CD4-positive, alpha-beta T cell treated with Interleukin-2 at 100 ng/mL for 4 hours (primary cell): ENCODE results near the gene PPM1H.

Experiments used
- DNase-seq: peaks from one replicate; pipeline ENCODE4 v3.0.0-alpha.2; 2020; ENCODE audit warnings: low spot score

The PPM1H gene

DNA sequence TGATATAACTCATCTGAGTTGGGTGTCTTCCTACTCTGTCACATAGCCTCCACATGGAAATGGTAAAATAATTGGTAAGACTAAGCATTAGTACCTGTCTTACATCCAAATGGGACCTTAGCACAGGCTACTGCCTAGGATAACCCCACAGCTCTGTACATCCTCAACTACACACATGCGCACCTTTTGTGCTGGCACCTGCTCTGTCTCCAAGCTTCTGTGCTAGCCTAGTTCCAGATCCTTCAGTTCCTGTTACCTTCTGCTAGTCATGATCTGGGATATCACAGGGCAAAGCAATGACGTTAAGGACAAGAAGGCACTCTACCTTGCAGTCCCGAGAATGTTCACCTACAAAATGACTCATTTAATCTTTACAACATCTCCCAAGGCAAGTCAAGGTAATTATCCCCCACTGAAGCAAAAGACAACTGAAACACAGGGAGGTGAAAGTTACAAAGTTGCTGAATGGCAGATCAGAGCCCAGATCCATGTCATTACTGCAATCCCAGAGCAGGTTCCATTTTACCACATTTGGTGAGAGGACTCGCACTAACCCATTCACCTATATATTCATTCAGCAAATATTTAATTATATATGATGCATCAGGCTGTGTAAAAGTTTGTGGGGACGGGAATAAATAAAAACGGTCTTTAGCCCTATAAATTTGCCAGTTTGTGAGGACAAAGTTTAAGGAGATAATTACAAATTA lies 61.7 kb downstream of the PPM1H start:
- DNase-seq, result no peak

DNA sequence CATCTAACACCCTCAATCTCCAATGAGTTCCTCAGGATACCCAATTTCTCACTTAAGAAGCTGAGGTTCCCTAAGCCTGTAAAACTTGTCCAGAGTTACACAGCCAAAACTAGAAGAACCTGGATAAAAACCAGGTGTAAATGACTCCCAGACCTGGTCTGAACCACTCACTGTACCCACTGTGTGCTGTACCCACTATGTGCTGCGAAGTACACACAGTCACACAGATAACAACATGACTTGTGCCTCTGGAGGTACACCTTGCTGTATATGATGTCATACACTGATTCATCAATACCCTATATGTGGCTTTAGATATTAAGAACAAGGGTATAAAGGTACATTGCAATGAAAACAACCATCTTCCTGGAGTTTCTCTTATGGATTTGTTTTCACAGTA lies 66.1 kb downstream of the PPM1H start:
- no peak for DNase-seq

DNA sequence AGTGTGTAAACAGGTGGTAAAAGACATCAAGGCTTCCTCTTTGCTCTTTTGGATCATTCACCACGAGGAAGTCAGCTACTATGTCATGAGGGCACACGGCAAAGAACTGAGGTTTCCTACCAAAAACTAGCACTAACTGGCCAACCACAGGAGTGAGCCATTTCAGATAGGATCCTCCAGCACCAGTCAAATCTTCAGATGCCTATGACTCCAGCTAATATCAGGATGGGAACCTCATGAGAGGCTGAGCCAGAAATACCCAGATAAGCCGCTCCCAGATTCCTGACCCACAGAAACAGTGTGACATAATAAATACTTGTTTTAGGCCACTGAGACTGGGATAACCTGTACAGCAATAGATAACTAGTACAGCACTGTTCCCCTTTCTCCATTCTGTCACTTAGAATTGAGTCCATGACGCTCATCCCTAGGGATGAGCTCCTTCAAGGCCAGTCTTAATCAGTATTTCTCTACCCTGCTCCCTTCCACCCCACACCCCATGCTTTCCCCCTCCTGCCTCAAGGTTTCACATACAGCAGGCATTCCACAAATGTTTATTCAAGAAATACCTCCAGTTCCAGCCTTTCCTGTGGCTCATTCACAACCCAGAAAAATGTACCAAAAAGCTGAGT lies 68.4 kb downstream of the PPM1H start:
- no peak for DNase-seq

DNA sequence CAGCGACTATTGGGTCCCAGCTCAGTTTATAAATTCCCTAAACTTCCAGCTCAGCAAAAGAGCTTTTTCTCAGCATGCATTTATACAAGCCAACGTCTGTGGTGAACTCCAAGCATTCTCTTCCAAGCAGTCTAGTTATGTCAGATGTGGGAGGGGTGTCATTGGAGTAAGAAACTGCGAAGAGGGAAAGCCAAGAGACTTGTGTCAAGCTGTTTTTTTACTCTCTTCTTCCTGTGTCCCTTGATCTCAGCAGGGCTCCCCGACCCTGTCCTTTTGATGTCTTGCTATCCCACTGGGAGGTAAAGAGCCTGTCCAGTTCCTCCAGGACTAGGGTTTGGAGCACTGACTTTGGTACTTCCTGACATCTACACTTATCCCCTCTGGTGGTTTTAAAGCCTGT lies 69.0 kb downstream of the PPM1H start:
- DNase-seq, result no peak

DNA sequence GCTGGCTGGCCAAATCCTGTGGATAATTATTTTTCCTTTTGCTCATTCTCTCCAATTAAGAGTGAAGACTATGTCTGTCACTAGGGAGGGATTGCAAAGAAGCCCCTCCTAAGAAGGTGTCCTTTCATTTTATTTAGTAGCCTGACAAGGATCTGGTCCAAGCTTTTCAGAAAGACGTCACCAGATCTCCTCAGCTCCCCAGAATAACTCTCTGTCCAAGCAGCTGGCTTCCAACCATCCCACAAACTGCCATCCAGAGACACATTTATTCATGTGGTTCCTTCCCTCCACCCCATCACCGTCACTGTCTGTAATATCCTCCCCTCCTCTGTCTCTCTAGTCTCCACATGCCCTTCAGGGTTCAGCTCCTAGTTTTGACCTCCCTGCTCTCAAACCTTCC lies 69.9 kb downstream of the PPM1H start:
- no peak for DNase-seq

DNA sequence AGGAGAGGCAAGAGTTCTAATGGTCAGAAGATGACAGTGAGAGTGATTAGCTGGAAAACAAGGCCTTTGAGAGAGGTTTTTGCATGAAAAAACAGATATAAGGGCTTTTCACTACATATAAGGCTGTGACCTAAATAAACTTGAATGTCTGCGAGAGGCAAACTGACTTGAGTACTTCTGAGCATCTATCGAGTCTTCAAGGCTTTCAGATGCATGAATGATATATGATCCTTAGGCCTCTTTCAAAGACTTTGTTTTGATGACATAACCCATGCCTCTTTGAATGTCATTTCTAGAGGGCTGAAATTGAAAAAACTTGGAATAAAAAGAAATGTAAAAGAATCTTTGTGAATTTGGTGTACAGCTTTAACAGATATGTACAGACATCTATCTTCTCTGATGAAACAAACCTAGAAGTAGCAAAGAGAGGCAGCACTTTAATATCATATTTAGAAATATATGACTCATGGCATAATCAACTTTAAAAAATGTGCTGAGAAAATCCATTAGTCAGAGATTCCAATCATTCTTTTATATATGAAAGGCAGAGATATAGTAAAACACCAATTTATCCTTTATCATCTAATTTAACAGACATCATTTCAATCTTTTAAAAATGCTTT lies 72.6 kb downstream of the PPM1H start:
- no peak for DNase-seq

DNA sequence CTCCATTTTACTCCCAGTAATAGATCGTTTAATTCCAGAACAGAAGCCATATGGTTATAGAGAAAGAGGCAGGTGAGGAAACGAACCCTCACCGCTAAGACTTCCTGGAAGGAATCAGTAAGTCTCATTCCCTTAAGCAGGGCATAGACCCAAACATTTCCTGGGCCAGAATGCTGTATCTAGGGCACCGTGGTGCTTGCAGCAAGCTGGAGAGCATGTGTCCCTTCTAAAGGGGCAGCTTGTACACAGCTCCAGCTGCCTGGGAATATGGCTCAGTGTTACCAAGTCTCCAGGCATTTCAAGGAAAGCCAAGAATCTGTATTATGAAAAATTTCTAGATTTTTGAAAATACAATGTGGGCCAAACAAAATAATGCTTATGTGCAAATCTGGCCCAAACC lies 73.4 kb downstream of the PPM1H start:
- no peak for DNase-seq

DNA sequence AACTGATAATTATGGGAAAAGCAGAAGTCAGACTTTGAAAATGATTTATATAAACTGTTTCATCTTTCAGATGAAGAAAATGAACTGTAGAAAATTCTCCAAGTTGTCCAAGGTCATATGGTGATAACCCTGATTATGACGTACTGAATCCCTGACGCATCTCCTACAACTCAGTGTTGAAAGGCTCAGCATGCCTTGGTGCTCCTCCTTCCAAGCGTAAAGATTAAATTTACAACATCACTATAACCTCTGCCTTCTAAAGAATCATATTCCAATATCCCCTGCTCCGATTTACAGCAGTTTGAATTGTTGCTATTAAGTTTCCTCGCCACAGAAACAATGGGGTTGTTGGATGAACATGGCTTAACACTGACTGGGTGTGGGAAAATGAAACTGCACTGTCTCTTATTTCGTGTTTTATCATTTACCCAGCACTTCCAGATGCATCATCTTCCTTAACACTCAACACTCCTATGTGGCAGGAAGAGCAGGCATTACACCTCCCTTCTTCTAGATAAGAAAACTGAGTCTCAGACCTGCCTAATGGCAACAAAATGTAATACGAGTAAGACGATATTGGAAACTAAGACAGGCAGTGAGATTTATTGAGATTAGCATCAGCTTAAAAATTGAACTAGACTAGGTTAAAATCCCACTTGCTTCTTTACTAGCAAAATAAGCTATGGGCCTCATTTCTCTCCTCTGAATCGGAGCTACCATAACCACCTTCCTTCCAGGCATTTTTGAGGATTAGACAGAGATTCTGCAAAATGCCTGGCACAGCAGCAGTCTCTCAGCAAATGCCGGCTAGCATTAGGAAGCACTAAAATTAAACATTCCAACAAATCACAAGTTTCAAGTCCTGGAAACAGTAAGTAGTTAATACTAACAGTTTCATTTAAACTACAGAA lies 74.2 kb downstream of the PPM1H start:
- no peak for DNase-seq

DNA sequence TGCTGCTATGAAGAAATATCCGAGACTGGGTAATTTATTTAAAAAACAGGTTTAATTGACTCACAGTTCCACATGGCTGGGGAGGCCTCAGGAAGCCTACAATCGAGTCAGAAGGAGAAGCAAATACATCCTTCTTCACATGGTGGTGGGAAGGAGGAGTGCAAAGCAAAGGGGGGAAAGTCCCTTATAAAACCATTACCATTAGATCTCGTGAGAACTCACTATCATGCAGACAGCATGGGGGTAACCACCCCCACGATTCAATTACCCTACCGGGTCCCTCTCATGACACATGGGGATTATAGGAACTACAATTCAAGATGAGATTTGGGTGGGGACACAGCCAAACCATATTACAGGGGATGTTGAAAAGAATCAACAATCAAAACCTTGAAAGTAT lies 74.9 kb downstream of the PPM1H start:
- DNase-seq, result no peak

DNA sequence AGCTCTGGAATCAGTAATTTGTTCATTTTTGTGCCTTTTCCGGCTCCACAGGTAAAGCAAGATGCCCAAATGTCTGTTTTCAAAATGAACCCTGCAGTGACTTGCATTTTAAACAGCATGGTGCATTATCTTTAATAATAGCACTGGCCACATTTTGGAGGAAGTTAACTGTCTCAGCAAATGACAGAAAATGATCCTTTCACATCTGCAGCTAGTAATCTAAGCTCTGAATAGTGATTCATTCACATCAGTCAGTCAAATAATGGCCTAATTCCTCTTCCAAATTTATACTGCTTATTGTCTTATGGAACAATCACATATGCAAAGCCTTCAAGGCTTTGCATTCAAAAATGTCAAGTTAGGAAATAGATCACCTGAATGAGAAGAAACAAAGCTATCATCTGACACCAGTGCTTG lies 75.6 kb downstream of the PPM1H start:
- no peak for DNase-seq

DNA sequence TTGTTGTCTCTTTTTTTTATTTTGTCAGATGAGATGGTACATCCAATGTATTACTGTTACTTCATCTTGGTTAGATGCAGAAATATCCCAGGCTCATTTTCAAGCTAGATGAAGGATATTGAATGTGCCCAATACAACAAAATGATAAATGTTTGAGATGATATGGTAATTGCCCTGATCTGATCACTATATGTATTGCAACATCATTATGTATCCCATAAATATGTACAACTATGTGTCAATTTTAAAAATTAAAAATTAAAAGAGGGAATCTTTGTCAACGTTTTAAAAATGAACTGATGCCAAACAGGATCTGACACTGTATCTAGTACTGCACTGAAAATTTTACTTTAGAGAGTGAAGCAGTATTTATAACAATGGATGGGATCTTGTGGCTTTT lies 78.5 kb downstream of the PPM1H start:
- no peak for DNase-seq

DNA sequence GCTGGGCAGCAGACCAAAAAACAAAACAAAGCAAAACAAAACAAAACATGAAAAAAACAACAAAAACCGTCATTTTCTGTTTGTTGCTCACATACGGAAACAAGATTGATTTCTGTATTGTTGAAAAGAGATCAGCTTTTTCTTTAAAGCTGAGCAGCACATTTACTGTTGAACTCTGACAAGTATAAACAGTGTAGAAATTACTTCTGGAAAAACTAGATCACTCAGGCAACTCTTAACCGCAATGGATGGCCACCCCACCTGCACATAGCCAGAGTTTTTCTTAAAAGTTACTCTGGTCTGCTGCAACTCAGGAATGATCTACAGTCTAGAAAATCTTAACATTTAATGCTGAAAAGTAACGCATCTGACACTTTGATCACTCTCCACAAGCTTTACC lies 80.9 kb downstream of the PPM1H start:
- no peak for DNase-seq

DNA sequence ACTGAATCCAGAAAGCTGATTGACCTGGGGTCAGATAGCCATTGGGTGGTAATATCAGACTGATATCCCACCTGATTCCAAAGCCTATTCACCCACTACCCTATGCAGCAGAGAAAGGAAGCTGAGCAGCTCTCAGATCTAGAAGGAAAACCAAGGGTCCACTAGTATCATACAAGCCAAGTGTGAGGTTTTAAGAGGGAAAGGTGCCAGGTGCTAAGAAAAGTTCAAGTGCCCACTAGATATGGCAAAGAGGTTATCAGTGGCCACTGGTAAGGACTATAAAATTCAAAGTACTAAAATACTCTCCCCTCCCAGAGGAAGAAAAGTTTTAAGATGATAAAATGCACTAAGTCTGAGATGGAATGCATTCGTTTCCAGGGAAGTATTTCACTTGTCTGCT lies 85.6 kb downstream of the PPM1H start:
- no peak for DNase-seq

DNA sequence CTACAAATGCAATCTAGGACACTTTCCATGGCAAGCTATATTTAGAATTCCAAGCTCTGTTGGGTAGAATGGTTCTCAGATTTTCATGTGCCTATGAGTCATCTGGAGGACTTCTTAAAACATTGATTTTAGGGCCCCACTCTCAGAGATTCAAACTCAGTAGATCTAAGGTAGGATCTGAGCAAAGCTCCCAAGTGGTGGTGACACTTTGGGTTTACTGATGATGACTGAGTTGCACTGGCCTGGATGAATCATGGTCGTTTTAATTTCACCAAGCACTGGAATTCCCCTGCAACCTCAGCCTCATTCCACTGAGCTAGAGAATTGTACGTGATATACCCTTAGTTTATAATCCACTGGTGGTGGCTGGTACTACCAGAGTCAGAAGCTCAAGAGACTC lies 86.5 kb downstream of the PPM1H start:
- no peak for DNase-seq

DNA sequence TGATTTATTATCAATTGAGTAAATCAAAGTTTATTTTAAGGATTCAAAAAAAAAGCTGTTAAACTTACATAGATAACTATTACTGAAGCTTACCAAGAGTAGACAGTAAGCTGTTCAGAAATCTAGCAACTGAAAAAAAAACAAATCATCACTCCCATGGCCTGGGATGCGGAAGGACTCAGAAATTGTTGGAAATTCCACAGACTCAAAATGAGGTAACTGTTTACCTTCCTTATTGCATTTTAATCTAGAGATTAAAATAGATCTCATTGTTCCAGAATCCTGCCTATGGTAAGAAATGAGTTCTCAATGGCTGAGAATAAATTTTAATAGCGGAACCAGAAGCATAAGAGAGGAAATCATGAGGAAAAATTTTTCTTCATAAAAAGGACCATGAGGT lies 87.2 kb downstream of the PPM1H start:
- DNase-seq, result no peak

DNA sequence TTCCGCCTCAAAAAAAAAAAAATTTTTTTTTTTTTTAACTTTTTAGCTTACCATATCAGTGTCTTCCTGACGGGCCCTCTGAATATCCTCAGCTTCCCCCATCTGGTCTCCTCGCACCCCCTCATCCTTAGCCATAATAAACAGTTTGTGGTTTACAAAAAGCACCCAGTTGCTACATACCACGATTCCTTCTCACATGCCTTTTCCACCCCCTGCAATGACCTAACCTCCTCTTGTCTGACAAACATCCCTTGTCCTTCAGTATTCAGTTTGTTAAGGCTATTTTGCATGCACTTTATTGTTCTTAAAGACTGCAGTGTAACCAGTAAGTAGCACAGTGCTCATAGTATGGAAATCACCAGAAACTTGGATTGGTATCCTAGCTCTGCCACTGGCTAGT lies 88.5 kb downstream of the PPM1H start:
- DNase-seq, result no peak

DNA sequence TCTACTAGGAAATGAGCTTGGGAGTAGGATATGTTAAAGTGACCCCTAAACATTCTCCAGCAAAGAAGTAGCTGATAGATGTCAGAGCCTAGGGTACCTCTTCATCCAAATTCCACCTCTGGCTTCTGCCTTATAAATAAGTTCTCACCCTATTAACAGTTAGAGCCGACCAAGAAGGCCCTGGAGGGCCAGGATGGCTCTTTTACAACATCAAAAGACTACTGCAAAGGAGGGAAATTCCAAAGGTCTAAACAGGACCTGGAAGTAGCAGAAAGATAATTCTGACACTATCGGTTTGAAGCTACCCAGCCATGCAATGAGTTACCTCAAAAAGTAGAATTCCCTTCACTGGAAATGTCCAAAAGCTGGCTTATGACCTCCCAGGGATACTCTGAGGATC lies 90.0 kb downstream of the PPM1H start:
- DNase-seq, result no peak

DNA sequence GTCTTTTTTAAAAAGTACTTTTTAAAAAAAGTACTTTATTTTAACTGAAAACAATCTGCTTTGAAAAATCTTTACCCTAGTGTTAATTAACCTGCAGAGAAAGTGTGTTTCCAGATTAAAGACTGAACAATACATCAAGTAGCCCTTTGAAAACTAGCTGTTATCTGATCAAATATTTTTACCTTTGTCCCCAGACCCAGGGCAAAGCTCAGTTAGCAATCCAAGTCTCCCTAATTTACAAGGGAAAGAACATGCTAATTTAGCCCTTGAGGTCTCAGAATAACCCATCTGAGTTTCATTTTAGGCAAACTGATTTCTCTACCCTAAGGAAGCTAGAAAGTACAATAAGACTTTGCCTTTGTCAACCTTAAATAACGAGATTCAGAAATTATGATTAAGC lies 91.2 kb downstream of the PPM1H start:
- no peak for DNase-seq

DNA sequence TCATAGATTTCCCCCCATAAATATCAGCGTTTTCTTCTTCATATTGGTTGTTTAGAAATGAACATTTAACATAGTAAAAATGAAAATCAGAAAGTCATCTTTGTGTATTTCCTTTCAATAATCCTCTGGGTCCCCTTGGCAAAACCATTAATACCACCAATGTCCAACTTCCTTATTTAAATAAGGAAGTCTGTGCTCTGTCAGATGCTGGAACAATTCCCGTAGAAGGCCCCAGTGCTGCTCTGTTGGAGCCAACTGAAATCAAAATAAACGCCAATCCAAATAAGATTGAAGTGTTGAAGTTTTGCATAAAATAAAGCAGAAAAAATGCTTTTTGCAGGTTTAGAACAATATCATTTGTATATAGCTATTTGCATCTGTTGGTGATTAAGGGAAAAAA lies 93.1 kb downstream of the PPM1H start:
- no peak for DNase-seq

DNA sequence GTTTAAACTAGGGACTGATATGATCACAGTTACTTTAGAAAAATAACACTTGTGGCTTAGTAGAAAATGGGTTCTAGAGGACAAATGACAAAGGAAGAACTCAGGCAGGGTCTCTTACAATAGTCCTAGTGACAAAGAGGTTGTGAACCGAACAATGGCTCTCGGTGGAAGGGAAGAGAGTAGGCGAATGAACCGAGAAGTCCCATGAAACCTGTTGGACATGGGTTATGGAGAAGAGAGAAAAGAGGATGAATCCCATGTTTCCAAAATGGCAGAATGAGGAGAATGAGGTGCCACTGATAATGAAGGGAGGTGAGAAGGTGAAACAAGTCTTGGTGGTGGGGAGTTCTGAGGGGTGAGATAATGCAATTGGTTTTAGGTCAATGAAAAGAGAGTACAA lies 94.1 kb downstream of the PPM1H start:
- no peak for DNase-seq

DNA sequence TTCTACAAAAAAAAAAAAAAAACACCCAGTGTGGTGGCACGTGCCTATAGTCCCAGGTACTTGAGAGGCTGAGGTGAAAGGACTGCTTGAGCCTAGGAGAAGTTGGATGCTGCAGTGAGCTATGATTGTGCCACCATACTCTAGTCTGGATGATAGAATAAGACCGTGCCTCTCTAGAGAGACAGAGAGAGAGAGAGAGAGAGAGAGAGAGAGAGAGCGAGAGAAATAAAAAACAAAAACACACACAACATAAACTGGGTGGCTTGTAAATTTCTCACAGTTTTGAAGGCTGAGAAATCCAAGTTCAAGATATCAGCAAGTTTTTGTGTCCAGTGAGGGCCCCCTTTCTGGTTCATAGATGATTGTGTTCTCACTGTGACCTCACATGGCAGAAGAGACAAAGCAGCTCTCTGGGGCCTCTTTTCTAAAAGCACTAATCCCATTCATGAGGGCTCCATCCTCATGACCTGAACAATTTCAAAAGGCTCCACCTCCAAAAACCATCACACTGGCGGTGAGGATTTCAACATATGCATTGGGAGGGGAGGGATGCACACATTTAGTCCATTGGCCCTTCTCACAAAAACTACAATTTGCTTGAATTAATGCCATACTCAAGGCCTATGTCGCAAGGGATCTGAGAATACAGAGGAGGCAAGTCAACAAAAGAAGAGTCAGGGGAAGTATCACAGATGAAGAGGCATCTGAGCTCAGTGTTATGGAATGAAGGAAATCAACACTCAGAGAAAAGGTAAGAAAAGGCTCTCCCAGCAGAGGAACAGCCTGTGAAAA lies 94.9 kb downstream of the PPM1H start:
- no peak for DNase-seq

DNA sequence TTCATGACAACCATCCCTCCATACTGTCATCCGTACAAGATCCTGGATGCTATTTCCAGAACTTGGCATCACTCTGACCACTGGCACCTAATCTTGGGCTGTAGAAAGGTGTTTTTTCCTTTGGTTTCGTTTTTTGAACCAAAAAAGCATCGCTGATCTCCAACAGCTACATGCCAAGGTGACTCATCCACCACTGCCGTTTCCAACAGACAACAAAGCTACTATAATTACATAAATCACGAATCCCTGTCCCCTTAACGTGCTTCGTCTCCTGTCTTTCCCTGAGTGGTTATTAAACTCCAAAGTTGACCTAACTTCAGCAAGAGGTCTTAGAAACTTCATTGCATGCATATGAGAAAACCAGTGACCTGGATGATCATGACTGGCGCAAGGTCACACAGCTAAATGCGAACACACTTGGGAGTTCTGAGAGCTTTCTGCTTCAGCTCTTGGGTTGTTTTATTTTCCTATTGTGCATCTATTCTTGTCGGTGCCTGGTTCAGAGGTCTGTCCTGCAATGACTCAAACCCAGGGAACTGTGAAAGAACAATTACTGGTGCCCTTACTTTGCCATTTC lies 99.9 kb downstream of the PPM1H start:
- DNase-seq, result no peak
